Epithelial cell of alveolus of lung (primary cell): Measurements from ENCODE around the gene SPPL3. TPM values are rescaled to one million over a fixed set of nuclear protein-coding genes. Genes with fewer than 3 reads are reported as not detected.

ENCODE experiments used
- total RNA-seq: library from RNA; depleted of rRNA; stranded (reverse); fragments of >200 nt; gene quantifications from 2 replicates; pipeline ENCODE4 v1.2.1, GENCODE V29; 2015

Gene SPPL3
- 8.3 and 15.3 TPM in 2 replicates for total RNA-seq

GRCh38 chr12:120904197-120904773 lies at the start of gene SPPL3:
Gene SPPL3 (minus strand): TSS chr12:120904358. CDS start chr12:120903867, 491 bp downstream.

DNA sequence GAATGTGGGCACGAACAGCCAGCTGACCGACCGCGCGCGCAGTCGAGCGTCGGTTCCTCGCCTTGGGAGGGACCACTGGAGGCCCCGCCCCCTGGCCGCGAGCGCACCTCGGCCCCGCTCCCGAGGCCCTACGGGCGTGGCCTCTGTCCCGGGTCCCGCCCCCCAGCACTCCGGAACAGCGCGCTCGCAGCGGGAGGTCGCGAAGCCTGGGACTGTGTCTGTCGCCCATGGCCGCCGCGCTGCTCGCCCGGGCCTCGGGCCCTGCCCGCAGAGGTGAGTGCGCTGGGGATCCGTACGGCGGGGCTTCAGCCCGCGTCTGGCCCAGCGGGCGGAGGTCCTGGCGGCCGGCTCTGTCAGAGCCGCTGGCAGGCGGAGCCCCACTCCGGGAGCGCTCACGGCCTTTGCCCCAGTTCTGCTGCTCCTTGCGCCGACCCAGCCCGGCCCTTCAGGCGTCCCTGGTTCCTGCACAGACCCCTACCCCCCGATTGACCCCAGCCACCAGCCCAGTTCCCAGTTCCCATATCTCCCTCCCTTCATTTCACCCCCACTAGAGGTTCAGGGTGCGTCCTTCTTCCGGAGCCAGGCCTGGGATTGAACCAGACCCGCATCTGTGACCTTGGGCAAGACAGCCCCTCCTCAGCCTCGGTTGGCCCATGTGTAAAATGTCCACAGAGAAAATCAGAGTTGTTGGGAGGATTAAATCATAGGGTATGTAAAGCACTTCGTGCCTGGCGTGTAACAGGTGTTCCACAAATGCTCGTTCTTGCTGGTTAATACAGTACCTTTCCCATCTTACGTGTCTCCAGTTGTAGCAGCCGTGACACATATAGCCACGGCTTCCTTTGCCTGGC lies 178.3 kb downstream of the SPPL3 start, which contains the start of gene ACADS:
ACADS (plus strand) TSS at position 168 of the 851 bp plus-strand sequence; CDS start at position 228, 60 bp downstream.

Other genes with a start within 250 kb of the SPPL3 start
- gene MLEC, start 217.2 kb downstream of the SPPL3 start, total RNA-seq = 80.1 and 109 TPM in 2 replicates
- 20.8 and 25.5 TPM in 2 replicates for gene UNC119B, start 193.9 kb downstream of the SPPL3 start, total RNA-seq
- gene ACADS, start 178.5 kb downstream of the SPPL3 start, total RNA-seq = 8.5 and 15.0 TPM in 2 replicates
- not detected in 2 replicates for gene HNF1A, start 74.2 kb upstream of the SPPL3 start, total RNA-seq
- gene C12orf43, start 112.1 kb upstream of the SPPL3 start, total RNA-seq = 11.8 and 14.1 TPM in 2 replicates
- 0.08 and 1.6 TPM in 2 replicates for gene OASL, start 134.9 kb upstream of the SPPL3 start, total RNA-seq
- 0.26 TPM in 1 of 2 replicates, not detected in the other for gene P2RX7, start 228.5 kb upstream of the SPPL3 start, total RNA-seq